Stimulated activated CD4-positive, alpha-beta T cell treated with anti-CD3 and anti-CD28 coated beads, Interleukin-1b, Interleukin-23, amount 100 ng/mL, for 48 hours (primary cell): Measurements from ENCODE around the gene IRX4.

ENCODE experiments used
- DNase-seq: peaks from one replicate; pipeline ENCODE4 v3.0.0-alpha.2; 2020

IRX4 gene

GRCh38 chr5:1882337-1883119 is at the start of gene IRX4:
Gene IRX4, minus strand, starts transcription at chr5:1882925. Its CDS starts 278 bp downstream, at chr5:1882647.
- no peak for DNase-seq

DNA sequence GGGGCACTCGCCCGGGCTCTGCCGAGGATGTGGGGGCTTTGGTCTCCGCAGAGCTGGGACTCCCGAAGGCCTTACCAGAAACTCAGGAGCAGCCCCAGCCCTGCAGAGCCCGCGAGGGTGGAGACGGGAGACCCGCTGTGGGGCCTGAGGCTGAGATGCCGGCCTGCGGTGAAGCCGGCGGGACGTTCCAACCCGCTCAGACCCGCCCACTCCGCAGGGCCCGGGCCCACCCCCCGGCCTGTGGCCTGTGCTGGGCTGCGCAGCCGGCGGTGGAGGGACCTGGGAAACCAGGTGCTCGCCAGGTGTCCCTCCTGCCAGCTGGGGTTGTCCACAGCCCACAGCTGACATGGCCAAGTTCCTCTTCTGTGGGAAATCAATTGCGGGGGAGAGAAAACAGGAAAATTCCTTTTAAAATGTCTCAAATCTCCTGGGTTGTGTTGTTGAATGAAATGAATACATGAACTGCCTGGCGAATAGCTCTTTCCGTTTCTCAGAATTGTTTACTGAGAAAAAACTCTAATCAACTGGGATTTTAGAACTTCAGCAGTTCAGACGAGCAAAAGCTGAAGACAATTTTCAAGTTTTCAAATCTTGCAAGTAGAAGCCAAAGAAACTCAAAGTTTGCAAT is 49.0 kb upstream of the IRX4 start:
- no peak for DNase-seq

GRCh38 chr5:1930880-1931603 is 48.3 kb upstream of the IRX4 start:
- DNase-seq: no peak

GRCh38 chr5:1930501-1930879 is 47.8 kb upstream of the IRX4 start:
- DNase-seq: no peak

GRCh38 chr5:1929108-1929991 is 46.6 kb upstream of the IRX4 start:
- no peak for DNase-seq

DNA sequence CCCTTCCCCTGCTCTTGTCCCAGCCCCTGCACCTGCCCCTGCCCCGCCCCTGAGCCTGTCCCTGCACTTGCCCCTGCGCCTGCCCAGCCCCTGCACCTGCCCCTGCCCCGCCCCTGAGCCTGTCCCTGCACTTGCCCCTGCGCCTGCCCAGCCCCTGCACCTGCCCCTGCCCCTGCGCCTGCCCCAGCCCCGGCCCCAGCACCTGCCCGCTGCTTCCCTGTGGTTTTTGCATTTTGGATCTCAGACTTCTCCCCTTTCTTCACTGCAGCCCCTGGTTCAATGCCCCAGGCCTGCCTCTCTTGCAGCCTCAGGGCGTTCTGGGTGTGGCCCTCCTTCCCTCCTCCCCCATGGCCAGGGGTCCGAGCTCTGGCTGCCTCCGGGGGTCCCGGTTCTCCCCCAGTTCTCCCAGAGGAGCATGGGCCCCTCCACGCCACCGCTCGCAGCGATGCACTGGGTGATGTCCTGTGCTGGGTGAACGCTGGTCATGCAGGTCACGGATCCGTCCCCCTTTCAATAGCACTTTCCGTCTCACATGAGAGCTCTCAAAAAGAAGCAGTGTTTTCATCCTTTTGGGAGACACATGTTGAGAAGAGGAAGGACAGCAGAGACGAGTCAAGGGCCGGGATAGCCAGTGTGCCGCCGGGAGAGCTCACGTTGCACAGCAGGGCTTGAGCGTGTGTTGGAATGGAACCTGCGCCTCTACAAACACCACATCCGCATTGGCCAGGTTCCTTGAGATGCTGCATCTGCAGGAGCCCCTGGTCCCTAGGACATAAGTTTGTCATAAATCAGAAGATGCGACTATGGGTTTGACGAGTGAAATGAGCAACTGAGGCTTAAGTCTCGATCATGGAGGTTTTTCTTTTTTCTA is 44.0 kb upstream of the IRX4 start:
- DNase-seq: no peak

DNA sequence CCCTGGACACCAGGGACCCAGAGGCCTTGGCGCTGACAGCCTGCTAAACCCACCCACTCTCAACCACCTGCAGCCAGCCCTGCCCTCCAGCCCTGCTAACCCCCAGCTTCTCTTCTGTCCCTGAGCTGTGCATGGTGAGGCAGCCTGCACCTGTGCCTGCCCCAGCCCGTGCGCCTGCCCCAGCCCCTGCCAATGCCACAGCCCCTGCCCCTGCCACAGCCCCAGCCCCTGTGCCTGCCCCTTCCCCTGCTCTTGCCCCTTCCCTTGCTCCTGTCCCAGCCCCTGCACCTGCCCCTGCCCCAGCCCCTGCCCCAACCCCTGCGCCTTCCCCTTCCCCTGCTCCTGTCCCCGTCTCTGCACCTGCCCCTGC is 43.3 kb upstream of the IRX4 start:
- no peak for DNase-seq

DNA sequence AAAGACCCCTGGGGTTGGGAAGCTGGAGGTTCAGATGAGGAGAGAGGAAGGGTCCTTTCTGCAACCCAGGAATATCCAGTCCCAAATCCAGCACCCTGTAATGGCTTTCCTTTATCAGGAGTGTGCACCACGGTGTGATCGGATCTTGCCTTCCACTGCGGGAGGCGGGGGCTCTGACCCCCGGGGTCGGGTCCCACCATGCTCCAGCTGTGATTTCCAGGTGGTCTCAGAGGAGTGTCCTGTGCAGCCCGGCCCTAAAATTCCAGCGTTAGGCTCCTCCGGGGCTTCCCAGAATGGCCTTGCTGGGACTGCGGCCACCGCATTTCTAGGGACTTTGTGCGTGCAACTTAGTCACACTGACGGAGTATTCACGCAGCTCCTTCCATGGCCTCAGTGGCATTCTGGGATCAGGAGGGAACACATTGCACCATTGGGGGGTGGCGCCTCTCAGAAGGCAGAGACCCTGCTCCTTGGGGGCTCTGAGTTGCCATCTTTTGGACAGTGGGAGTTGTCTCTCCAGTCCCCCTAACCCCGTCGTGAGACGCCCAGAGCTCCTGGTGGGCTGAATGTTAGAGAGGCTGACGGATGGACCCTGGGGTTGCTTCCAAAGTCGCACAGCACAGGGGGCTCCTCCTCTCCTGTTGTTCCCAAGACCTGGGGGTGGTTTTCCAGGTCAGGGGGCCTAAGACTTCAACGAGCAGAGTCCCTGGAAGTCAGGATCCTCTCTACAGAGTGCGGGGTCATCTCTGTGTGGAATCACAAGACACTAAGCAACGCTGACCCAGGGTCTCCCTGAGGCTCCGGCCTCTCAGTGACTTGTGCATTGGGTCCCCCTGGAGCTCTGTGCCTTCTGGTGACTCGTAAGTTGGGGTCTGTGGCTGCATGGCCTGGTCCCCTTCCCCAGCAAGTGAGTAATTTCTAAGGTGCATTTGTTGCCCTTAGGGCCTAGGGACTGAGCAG is 42.7 kb upstream of the IRX4 start:
- no peak for DNase-seq

DNA sequence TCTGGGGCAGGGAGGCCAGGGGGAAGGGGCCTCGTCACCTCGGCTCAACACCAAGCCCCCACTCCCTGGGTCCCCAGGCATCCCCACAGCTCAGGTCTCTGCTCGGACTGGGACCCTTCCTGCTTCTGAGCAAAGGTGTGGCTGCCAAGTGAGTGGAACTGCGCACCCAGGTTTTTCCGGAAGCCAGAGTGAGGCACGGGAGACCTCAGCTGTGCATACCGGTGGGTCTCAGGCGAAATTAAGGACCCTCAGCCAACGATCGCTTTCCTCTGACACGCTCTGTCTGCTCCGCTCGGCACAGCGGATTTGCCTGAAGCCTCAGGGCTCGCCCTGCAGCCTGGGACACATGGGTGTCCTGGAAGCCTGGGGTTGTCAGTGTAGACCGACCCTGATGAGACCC is 41.0 kb upstream of the IRX4 start:
- DNase-seq: no peak

- DNase-seq: no peak
Measured at GRCh38 chr5:1923341-1923740, 40.6 kb upstream of the IRX4 start.

- no peak for DNase-seq
Measured at GRCh38 chr5:1921711-1922110, 39.0 kb upstream of the IRX4 start.

GRCh38 chr5:1919750-1920149 is 37.0 kb upstream of the IRX4 start:
- no peak for DNase-seq

DNA sequence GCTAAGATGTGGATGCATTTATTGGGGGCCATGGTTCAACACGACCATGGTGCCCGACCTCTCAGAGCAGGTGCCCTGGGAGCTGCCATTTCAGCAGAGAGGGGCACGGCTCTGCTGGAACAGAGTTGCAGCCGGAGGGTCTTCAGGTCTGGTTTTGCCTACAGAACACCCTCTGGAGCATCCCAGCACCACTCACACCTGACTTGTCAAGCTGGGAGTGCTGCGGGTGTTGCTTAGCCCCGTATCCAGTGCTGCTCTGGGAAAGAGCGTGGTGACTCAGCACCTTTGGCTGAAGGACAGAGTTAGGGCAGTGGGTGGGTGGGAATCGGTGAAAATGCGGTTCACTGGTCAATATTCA is 36.5 kb upstream of the IRX4 start:
- no peak for DNase-seq

DNA sequence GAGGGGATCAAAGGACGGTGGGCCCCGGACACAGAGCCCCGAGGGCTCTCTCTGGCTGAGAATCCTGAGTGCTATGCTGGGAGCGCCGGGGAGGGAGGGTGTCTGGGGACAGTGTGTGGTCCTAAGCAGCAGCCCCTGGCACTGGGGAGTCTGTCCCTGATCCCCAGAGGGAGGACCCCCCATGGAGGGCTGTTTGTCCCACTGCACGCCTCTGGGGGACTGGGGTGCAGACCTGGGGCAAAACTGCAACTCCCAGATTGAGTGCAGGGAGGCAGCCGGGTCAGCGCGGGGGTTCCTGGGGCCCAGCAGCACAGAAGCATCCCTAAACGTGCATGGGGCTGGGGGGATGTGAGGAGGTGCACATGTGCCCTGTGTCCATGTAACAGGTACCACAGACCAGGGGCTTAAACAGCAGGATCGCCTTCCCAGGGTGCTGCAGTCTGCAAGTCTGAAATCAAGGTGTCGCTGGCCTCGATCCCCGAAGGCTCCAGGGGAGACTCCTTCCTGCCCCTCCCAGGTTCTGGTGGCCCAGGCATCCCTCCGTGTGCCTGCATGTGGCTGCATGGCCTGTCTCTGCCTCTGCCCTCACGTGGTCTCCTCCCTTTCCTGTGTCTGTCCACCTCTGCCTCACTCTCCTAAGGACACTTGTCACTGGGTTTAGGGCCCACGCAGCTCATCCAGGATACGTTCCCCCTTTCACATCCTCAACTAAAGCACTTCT is 35.9 kb upstream of the IRX4 start:
- DNase-seq: no peak

- no peak for DNase-seq
Measured at GRCh38 chr5:1917830-1918487, 35.2 kb upstream of the IRX4 start.

GRCh38 chr5:1916041-1917001 is 33.6 kb upstream of the IRX4 start:
- DNase-seq: no peak

DNA sequence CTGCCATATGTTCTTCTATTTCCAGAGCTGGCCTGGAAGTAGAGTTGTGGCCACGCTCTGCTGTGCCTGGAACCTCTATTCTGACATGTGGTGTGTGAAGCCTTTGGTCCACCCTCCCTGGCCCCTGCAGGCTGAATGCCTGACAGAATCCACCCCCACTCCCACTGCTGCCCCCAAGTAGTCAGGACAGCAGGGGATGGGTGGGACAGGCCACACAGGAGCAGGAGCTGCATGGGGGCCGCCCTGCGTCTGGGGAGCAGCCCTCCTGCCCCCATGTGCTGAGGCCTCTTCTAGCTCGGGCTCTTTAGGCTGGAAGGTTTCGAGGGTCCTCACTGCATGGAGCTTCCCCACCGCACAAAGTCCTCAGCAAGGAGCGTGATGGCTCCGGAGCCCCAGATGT is 32.6 kb upstream of the IRX4 start:
- no peak for DNase-seq

- DNase-seq: no peak
Measured at GRCh38 chr5:1914471-1914870, 31.7 kb upstream of the IRX4 start.
